GM12874 (cell line): ENCODE results near the gene SNORC.

ENCODE experiments used
- CTCF ChIP-seq: IDR thresholded peaks from 2 replicates; pipeline ENCODE4 v1.5.1; 2011; ENCODE audit warnings: low read depth, mild to moderate bottlenecking, control low read depth, low read length, moderate library complexity; ENCODE audit not compliant: insufficient read depth

SNORC gene

GRCh38 chr2:232898592-232899543, 28.8 kb downstream of the SNORC start:
- TF ChIP-seq CTCF: no peak

GRCh38 chr2:232900811-232901735, 31.0 kb downstream of the SNORC start:
- TF ChIP-seq CTCF: no peak

- no peak for TF ChIP-seq CTCF
These were observed 31.9 kb downstream of the SNORC start for GRCh38 chr2:232901736-232902578.

- no peak for TF ChIP-seq CTCF
These were observed 33.9 kb downstream of the SNORC start for GRCh38 chr2:232903989-232904388.

GRCh38 chr2:232908695-232909094, 38.6 kb downstream of the SNORC start:
- TF ChIP-seq CTCF: no peak

- no peak for TF ChIP-seq CTCF
These were observed 40.3 kb downstream of the SNORC start for GRCh38 chr2:232910376-232910775.
